B cell (primary cell): ENCODE measurements around the gene TARS2. TPM values are rescaled to one million over a fixed set of nuclear protein-coding genes. Genes with fewer than 3 reads are reported as not detected.

Experiments used
- ATAC-seq: fragments of 200-7000 bp; cut with Tn5 transposase; one replicate; pipeline ENCODE4 v1.10.0; 2021; ENCODE audit warnings: low read depth, mild to moderate bottlenecking, moderate number of reproducible peaks, moderate library complexity
- CTCF ChIA-PET: fragments of 350-600 bp; sonication (Branson Sonifier 250); formaldehyde crosslinking; loops from one replicate; lab custom pipeline; 2021; ENCODE audit warnings: antibody characterized with exemption, inconsistent platforms; lab: Charles Lee
- POLR2A ChIA-PET: fragments of 350-600 bp; sonication (Branson Sonifier 250); formaldehyde crosslinking; loops from one replicate; lab custom pipeline; 2021; ENCODE audit warnings: antibody characterized with exemption; lab: Charles Lee
- DNase-seq: peaks from one replicate; pipeline ENCODE4 v3.0.0; 2013
- H2AFZ ChIP-seq: 2 replicates; pipeline ENCODE4 v1.6.1; 2012; ENCODE audit warnings: mild to moderate bottlenecking, low read depth, low read length; ENCODE audit not compliant: insufficient read depth, poor library complexity, severe bottlenecking
- H3K27ac ChIP-seq, 2 donors: 1 replicate in 1 of 2; 2 replicates in 1 of 2; pipeline ENCODE4 v1.5.1; 2012 to 2013; ENCODE audit warnings: low read length in 2 of 2, mild to moderate bottlenecking in 2 of 2, moderate library complexity in 1 of 2
- H3K27me3 ChIP-seq, 4 experiments: fragments of 200-600 bp in 1 of 4; sonication (generic) in 1 of 4; replicated peaks in 1 of 4; 1 replicate in 2 of 4; 2 replicates in 2 of 4; pipeline versions ENCODE4 v1.6.1 to v1.7.0; 2013 to 2016; ENCODE audit warnings: low read length in 3 of 4, mild to moderate bottlenecking in 2 of 4, mixed read lengths in 1 of 4, moderate library complexity in 1 of 4; ENCODE audit not compliant: insufficient read depth in 4 of 4, control insufficient read depth in 3 of 4; ENCODE audit errors: control extremely low read depth in 1 of 4
- H3K36me3 ChIP-seq, 2 experiments: replicated peaks in 1 of 2; 1 replicate in 1 of 2; 2 replicates in 1 of 2; pipeline versions ENCODE4 v1.6.1 to v1.7.1; 2013; ENCODE audit warnings: low read length in 1 of 2; ENCODE audit not compliant: insufficient read depth in 2 of 2, control insufficient read depth in 1 of 2; ENCODE audit errors: control extremely low read depth in 1 of 2, extremely low read depth in 1 of 2
- H3K4me1 ChIP-seq, 2 donors: fragments of 200-600 bp in 1 of 2; sonication (generic) in 1 of 2; 1 replicate in 1 of 2; 2 replicates in 1 of 2; pipeline versions ENCODE4 v1.5.1 to v1.6.1; 2013 to 2017; ENCODE audit warnings: low read length in 2 of 2; ENCODE audit not compliant: control insufficient read depth in 2 of 2, insufficient read depth in 2 of 2
- H3K4me2 ChIP-seq: replicated peaks from 2 replicates; pipeline ENCODE3; 2012; ENCODE audit warnings: mild to moderate bottlenecking, low read depth, low read length; ENCODE audit not compliant: poor library complexity, severe bottlenecking
- H3K4me3 ChIP-seq, 5 experiments: fragments of 200-600 bp in 1 of 5; sonication (generic) in 1 of 5; 1 replicate in 3 of 5; 2 replicates in 2 of 5; pipeline versions ENCODE4 v1.5.1 to v1.7.0; 2011 to 2016; ENCODE audit warnings: low read length in 4 of 5, mild to moderate bottlenecking in 4 of 5, low read depth in 2 of 5, control low read depth in 1 of 5, moderate library complexity in 1 of 5; ENCODE audit not compliant: insufficient read depth in 1 of 5; ENCODE audit errors: control extremely low read depth in 1 of 5, extremely low read depth in 1 of 5
- H3K79me2 ChIP-seq: fragments of 200-600 bp; sonication (generic); one replicate; pipeline ENCODE4 v1.6.0; 2016; ENCODE audit warnings: low read length; ENCODE audit not compliant: control insufficient read depth, insufficient read depth
- H3K9ac ChIP-seq: fragments of 200-600 bp; sonication (generic); 2 replicates; pipeline ENCODE4 v1.6.1; 2017; ENCODE audit warnings: mild to moderate bottlenecking, low read length, moderate library complexity
- H3K9me3 ChIP-seq, 3 donors: one replicate each; pipeline versions ENCODE4 v1.6.1 to v1.7.1; 2013; ENCODE audit warnings: low read length in 2 of 3; ENCODE audit not compliant: control insufficient read depth in 2 of 3, insufficient read depth in 1 of 3; ENCODE audit errors: control extremely low read depth in 1 of 3
- H4K20me1 ChIP-seq: 2 replicates; pipeline ENCODE4 v1.6.0; 2012; ENCODE audit warnings: mild to moderate bottlenecking, low read length; ENCODE audit not compliant: insufficient read depth, control insufficient read depth, poor library complexity, severe bottlenecking
- H3K27ac Mint-ChIP-seq: one replicate; pipeline ENCODE4 v1.8.0; 2021; ENCODE audit warnings: mixed read lengths
- H3K27me3 Mint-ChIP-seq: one replicate; pipeline ENCODE4 v1.8.0; 2021; ENCODE audit warnings: mixed read lengths
- H3K4me1 Mint-ChIP-seq: one replicate; pipeline ENCODE4 v1.8.0; 2021; ENCODE audit warnings: mixed read lengths
- H3K4me3 Mint-ChIP-seq: one replicate; pipeline ENCODE4 v1.8.0; 2021; ENCODE audit warnings: mixed read lengths
- H3K9me3 Mint-ChIP-seq: one replicate; pipeline ENCODE4 v1.8.0; 2022; ENCODE audit warnings: mixed read lengths; ENCODE audit not compliant: insufficient read depth
- CTCF ChIP-seq: fragments of 200-600 bp; IDR thresholded peaks from one replicate; pipeline ENCODE4 v1.8.0; 2022; ENCODE audit warnings: antibody characterized with exemption, mild to moderate bottlenecking
- EZH2 ChIP-seq: IDR thresholded peaks from 2 replicates; pipeline ENCODE4 v1.6.1; 2012; ENCODE audit warnings: borderline replicate concordance, low read depth, mild to moderate bottlenecking, moderate library complexity, low read length; ENCODE audit not compliant: insufficient read depth, poor library complexity, severe bottlenecking
- WGBS: methylation state at CpG from one replicate; pipeline ENCODE4 v1.1.5; 2013; ENCODE audit warnings: missing lambda C conversion rate; ENCODE audit not compliant: insufficient coverage; 5-methylcytosine and 5-hydroxymethylcytosine counted together
- intact Hi-C: fragments of 100-400 bp; cut with micrococcal nuclease; formaldehyde crosslinking; loops from one replicate; pipeline ENCODE4 v1.10.0; 2022
- polyA plus RNA-seq: library from polyadenylated mRNA; depleted of rRNA; stranded (reverse); fragments of >200 nt; gene quantifications from 2 replicates; pipeline ENCODE4 v1.2.3, GENCODE V29; 2012
- total RNA-seq, 2 donors: library from RNA; stranded (reverse); fragments of 120-200 nt in 1 of 2; gene quantifications; 1 replicate in 1 of 2; 2 replicates in 1 of 2; pipeline versions ENCODE4 v1.2.3 to v1.2.4, GENCODE V29; 2013 to 2022

The TARS2 gene
- total and polyA plus RNA-seq, 2 donors (not counting 1 experiment from before 2014, with no cell fraction given): 42.2 to 53.6 TPM

GRCh38 chr1:150514913-150515327, 27.7 kb downstream of the TARS2 start:
- Histone ChIP-seq H3K4me3 (peak overlapping the region; percentile 50 to 86 (median 80)), H3K36me3 (no peaks in the 10 kb centered on the region), H3K4me2 (peak overlapping the region; percentile 95), H3K27me3 (no peaks in the 10 kb centered on the region), H3K4me1 (peaks cover 22 to 26% of the 10 kb centered on the region in 2 donors), H2AFZ (peak overlapping the region; percentile 98), H3K79me2 (peaks cover 3% of the 10 kb centered on the region), H3K9me3 (no peaks in the 10 kb centered on the region), H3K9ac (peak overlapping the region; percentile 76), H3K27ac (peak overlapping the region; percentile 16 to 78), H4K20me1 (no peaks in the 10 kb centered on the region)
- H3K27ac Mint-ChIP-seq: peak overlapping the region; percentile 83
- peaks cover 25% of the 10 kb centered on the region for H3K4me1 Mint-ChIP-seq
- DNase-seq: no peak
- TF ChIP-seq CTCF: no peak
- TF ChIP-seq EZH2: no peak
- no peaks in the 10 kb centered on the region for H3K9me3 Mint-ChIP-seq
- CTCF ChIA-PET: interaction anchor here (0.9 to 3.3 kb wide), 4 partner anchors 45 to 259 kb away, joined by 3 to 11 read pairs (median 4); no protein-coding TSS in a partner anchor
- H3K27me3 Mint-ChIP-seq: no peaks in the 10 kb centered on the region
- 28% methylated on average over 18 of the region's 21 CpGs for WGBS
- no peak for ATAC-seq
- POLR2A ChIA-PET: interaction anchor here (0.6 to 2.4 kb wide), 5 partner anchors 28 to 281 kb away, joined by 3 to 24 read pairs (median 5); partner anchors contain the start of genes ENSA, RPRD2 and TARS2
- peak overlapping the region; percentile 90 for H3K4me3 Mint-ChIP-seq
- intact Hi-C loops: loop anchor here (1.0 to 5.0 kb wide), 5 partner anchors 28 to 182 kb away; partner anchors contain the start of genes ENSA, GOLPH3L and TARS2
